Neuronal stem cell (in vitro differentiated cells): ENCODE data around the gene XAGE1B.
"Not testable (repeated sequence)": the region's sequence is repeated elsewhere in the genome, so short reads cannot be mapped to it uniquely, and the experiment has no call there.

Source experiments
- DNase-seq: peaks from one replicate; pipeline ENCODE4 v3.0.0-alpha.2; 2013; ENCODE audit warnings: low spot score
- H2AFZ ChIP-seq: one replicate; pipeline ENCODE4 v1.6.1; 2013; ENCODE audit warnings: mild to moderate bottlenecking, low read length, inconsistent platforms
- H2AK5ac ChIP-seq: 2 replicates; pipeline ENCODE4 v1.6.1; 2013; ENCODE audit warnings: low read depth, mild to moderate bottlenecking, inconsistent platforms, low read length, moderate library complexity, mixed read lengths
- H2BK120ac ChIP-seq: 2 replicates; pipeline ENCODE4 v1.6.1; 2013; ENCODE audit warnings: low read depth, mild to moderate bottlenecking, inconsistent platforms, low read length, moderate library complexity, mixed read lengths
- H2BK12ac ChIP-seq: one replicate; pipeline ENCODE4 v1.6.1; 2013; ENCODE audit warnings: low read length, inconsistent platforms
- H2BK15ac ChIP-seq: 2 replicates; pipeline ENCODE4 v1.6.1; 2013; ENCODE audit warnings: mild to moderate bottlenecking, low read length, inconsistent platforms, mixed read lengths
- H2BK5ac ChIP-seq: one replicate; pipeline ENCODE4 v1.6.1; 2013; ENCODE audit warnings: inconsistent platforms, mild to moderate bottlenecking, low read length, moderate library complexity
- H3K14ac ChIP-seq: one replicate; pipeline ENCODE4 v1.6.1; 2013; ENCODE audit warnings: low read length, inconsistent platforms
- H3K18ac ChIP-seq: 2 replicates; pipeline ENCODE4 v1.6.1; 2013; ENCODE audit warnings: low read length, inconsistent platforms
- H3K23ac ChIP-seq: 2 replicates; pipeline ENCODE4 v1.6.1; 2013; ENCODE audit warnings: low read depth, mild to moderate bottlenecking, mixed read lengths, low read length, inconsistent platforms; ENCODE audit not compliant: poor library complexity
- H3K27ac ChIP-seq: replicated peaks from 3 replicates; pipeline ENCODE4 v1.5.1; 2013; ENCODE audit warnings: low read length, inconsistent platforms
- H3K27me3 ChIP-seq, 3 experiments: 2 replicates each; pipeline ENCODE4 v1.6.1; 2013; ENCODE audit warnings: low read length in 3 of 3, mild to moderate bottlenecking in 2 of 3, inconsistent platforms in 1 of 3, low read depth in 1 of 3, mixed read lengths in 1 of 3, moderate library complexity in 1 of 3; ENCODE audit not compliant: control insufficient read depth in 3 of 3, insufficient read depth in 3 of 3
- H3K36me3 ChIP-seq, 2 donors: replicated peaks in 1 of 2; 2 replicates each; pipeline ENCODE4 v1.6.1; 2013; ENCODE audit warnings: low read length in 2 of 2; ENCODE audit not compliant: control insufficient read depth in 2 of 2, insufficient read depth in 2 of 2
- H3K4ac ChIP-seq: 2 replicates; pipeline ENCODE4 v1.6.1; 2013; ENCODE audit warnings: inconsistent platforms, mild to moderate bottlenecking, low read length, moderate library complexity
- H3K4me1 ChIP-seq, 2 donors: 1 replicate in 1 of 2; 2 replicates in 1 of 2; pipeline ENCODE4 v1.6.1; 2013; ENCODE audit warnings: low read length in 2 of 2, low read depth in 1 of 2; ENCODE audit not compliant: control insufficient read depth in 2 of 2, insufficient read depth in 1 of 2
- H3K4me2 ChIP-seq: one replicate; pipeline ENCODE4 v1.6.1; 2013; ENCODE audit warnings: mild to moderate bottlenecking, low read length, inconsistent platforms; ENCODE audit not compliant: insufficient read depth, poor library complexity, severe bottlenecking
- H3K4me3 ChIP-seq, 2 donors: 2 replicates each; pipeline ENCODE4 v1.5.1; 2013; ENCODE audit warnings: low read length in 2 of 2, mild to moderate bottlenecking in 2 of 2, inconsistent platforms in 1 of 2, moderate library complexity in 1 of 2
- H3K79me1 ChIP-seq: one replicate; pipeline ENCODE4 v1.6.1; 2013; ENCODE audit warnings: low read depth, mild to moderate bottlenecking, inconsistent platforms, low read length, moderate library complexity
- H3K9ac ChIP-seq: one replicate; pipeline ENCODE4 v1.6.1; 2013; ENCODE audit warnings: mild to moderate bottlenecking, low read depth, low read length, inconsistent platforms; ENCODE audit not compliant: poor library complexity
- H3K9me3 ChIP-seq, 2 donors: replicated peaks in 1 of 2; 2 replicates each; pipeline versions ENCODE3 to v1.6.1; 2013; ENCODE audit warnings: low read length in 2 of 2, mild to moderate bottlenecking in 2 of 2, inconsistent platforms in 1 of 2, low read depth in 1 of 2, mixed read lengths in 1 of 2, moderate library complexity in 1 of 2; ENCODE audit not compliant: control insufficient read depth in 2 of 2, insufficient read depth in 1 of 2
- H4K8ac ChIP-seq: one replicate; pipeline ENCODE4 v1.6.1; 2013; ENCODE audit warnings: low read depth, mild to moderate bottlenecking, inconsistent platforms, low read length, moderate library complexity
- H4K91ac ChIP-seq: one replicate; pipeline ENCODE4 v1.6.1; 2013; ENCODE audit warnings: low read length, low read depth, mild to moderate bottlenecking, inconsistent platforms; ENCODE audit not compliant: poor library complexity
- WGBS, 2 donors: extraction: QIAGEN DNeasy Blood & Tissue Kit; methylation state at CpG; one replicate each; pipeline ENCODE4 v1.1.7; 2013; ENCODE audit warnings: missing lambda C conversion rate in 2 of 2, mixed read lengths in 1 of 2; ENCODE audit not compliant: insufficient read length in 2 of 2, insufficient replicate concordance in 1 of 2; ENCODE audit errors: extremely low coverage in 2 of 2; 5-methylcytosine and 5-hydroxymethylcytosine counted together

The XAGE1B gene

DNA sequence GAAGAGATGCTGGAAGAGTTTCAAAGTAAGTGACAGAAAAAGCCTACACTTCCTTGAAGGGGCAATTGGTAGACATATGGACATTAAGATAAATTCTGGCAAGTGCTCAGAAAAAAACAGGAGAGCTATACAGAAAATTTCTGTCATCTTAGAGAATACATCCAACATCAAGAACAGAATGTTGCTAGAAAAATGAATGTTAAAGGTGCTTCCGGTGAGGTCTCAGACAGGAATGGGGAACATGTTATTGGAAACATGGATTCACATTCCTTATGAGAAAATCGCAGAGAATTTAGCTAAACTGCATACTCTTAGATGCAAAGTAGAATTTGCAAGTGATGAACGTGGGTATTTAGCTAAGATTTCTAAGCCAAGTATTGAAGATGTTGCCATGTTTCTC lies 9.5 kb downstream of the XAGE1B start:
- Histone ChIP-seq H3K4me3 (no peak overlapping the region), H3K4me1 (no peaks in the 10 kb centered on the region), H2BK5ac (no peak overlapping the region), H3K4ac (no peak overlapping the region), H3K18ac (no peak overlapping the region), H3K9ac (no peak overlapping the region), H4K91ac (no peak overlapping the region), H2BK12ac (no peak overlapping the region), H3K36me3 (no peaks in the 10 kb centered on the region), H4K8ac (no peak overlapping the region), H2AFZ (no peak overlapping the region), H2AK5ac (no peak overlapping the region), H3K27me3 (peaks cover 0 to 5% (median 0%) of the 10 kb centered on the region in 3 experiments), H3K9me3 (no peaks in the 10 kb centered on the region), H3K23ac (no peak overlapping the region), H3K4me2 (no peak overlapping the region), H3K79me1 (no peaks in the 10 kb centered on the region), H2BK15ac (no peak overlapping the region), H2BK120ac (no peak overlapping the region), H3K14ac (no peak overlapping the region), H3K27ac (no peak overlapping the region)
- WGBS, 2 donors, result no CpG with 5 or more reads among the region's 3 CpGs
- no peak for DNase-seq

DNA sequence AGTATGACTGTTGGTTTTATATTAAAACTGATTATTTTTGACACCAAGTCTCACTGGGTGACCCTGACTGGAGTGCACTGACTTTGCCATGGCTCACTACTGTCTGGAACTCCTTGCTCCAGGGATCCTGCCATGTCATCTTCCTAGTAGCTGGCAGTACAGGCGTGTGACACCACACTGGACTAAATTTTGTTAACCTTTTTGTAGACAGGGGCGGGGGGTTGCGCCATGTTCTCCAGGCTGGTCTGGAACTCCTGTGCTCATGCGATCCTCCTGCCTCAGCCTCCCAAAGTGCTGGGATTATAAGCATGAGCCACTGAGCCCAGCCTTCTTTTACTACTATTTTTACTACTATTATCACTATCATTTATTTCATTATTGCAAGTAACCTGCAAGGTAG lies 12.3 kb downstream of the XAGE1B start:
- Histone ChIP-seq H3K27me3 (peaks cover 0 to 5% (median 0%) of the 10 kb centered on the region in 3 experiments), H3K36me3 (no peaks in the 10 kb centered on the region), H3K4me3 (no peak overlapping the region), H3K18ac (no peak overlapping the region), H3K9ac (no peak overlapping the region), H3K4me1 (no peaks in the 10 kb centered on the region), H3K14ac (no peak overlapping the region), H4K8ac (no peak overlapping the region), H3K27ac (no peak overlapping the region), H3K9me3 (no peaks in the 10 kb centered on the region), H3K4ac (no peak overlapping the region), H2BK5ac (no peak overlapping the region), H2AFZ (no peak overlapping the region), H4K91ac (no peak overlapping the region), H2BK15ac (no peak overlapping the region), H2BK120ac (no peak overlapping the region), H3K4me2 (no peak overlapping the region), H2AK5ac (no peak overlapping the region), H3K23ac (no peak overlapping the region), H3K79me1 (no peaks in the 10 kb centered on the region), H2BK12ac (no peak overlapping the region)
- DNase-seq, result no peak
- WGBS, 2 donors, result no CpG with 5 or more reads among the region's 4 CpGs

DNA sequence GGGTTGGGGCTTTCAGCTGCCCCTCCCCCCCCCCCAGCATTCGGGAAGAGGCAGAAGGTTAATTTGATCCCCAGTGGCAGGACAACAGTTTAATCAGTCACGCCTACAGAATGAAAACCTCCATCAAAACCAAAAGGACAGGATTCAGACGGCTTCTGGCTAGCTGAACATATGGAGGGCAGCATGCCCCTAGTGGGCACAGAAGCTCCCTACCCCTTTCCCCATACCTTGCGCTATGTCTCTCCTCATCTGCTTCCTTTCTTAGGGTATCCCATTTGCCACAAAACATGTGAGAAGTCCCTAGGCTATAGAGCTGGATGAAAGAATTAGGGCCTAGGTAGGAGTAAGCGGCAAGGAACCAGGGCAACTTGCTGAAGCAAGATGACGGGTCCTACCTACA lies 15.5 kb downstream of the XAGE1B start:
- not testable (repeated sequence) for H3K27ac ChIP-seq, H2BK5ac ChIP-seq, H3K4ac ChIP-seq, H2BK12ac ChIP-seq, H2BK15ac ChIP-seq, DNase-seq, H3K4me2 ChIP-seq, H4K91ac ChIP-seq, H4K8ac ChIP-seq, H2AFZ ChIP-seq, H3K9me3 ChIP-seq, H2AK5ac ChIP-seq, H3K4me1 ChIP-seq, H3K18ac ChIP-seq, H3K27me3 ChIP-seq, H3K23ac ChIP-seq, H3K14ac ChIP-seq, H3K79me1 ChIP-seq, H2BK120ac ChIP-seq, H3K36me3 ChIP-seq, H3K4me3 ChIP-seq, H3K9ac ChIP-seq
- WGBS, 2 donors, result no CpG with 5 or more reads among the region's 6 CpGs

DNA sequence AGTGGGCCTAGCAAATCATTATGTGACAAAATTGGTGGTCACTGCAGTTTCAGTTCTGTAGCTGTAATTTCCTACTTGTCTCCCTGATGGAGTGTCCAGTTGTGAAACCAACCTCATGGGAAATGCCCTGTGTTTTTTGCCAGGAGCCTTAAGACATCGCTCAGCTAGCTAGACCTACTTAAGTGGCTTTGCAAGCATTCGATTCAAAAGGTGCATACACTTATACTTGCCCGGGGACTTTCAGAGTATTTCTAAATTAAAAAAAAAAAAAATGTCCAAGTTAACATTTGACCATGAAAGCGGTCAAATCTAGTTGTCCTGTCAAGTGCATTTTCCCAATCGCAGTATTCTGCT lies 20.5 kb downstream of the XAGE1B start:
- WGBS, 2 donors, result no CpG with 5 or more reads among the region's 5 CpGs

More for the DNA sequence above, 20.5 kb downstream of the XAGE1B start:
- H3K4me3 ChIP-seq, H3K9me3 ChIP-seq, H3K14ac ChIP-seq, H2BK12ac ChIP-seq, H3K4me1 ChIP-seq, H2BK15ac ChIP-seq, H3K79me1 ChIP-seq, H4K91ac ChIP-seq, H3K27ac ChIP-seq, H2AFZ ChIP-seq, H3K9ac ChIP-seq, H3K27me3 ChIP-seq, H2BK5ac ChIP-seq, H3K36me3 ChIP-seq, H4K8ac ChIP-seq, H3K23ac ChIP-seq, H2BK120ac ChIP-seq, H3K4ac ChIP-seq, H3K4me2 ChIP-seq, H3K18ac ChIP-seq, DNase-seq, H2AK5ac ChIP-seq: not testable (repeated sequence)
